Measurements from ENCODE around the gene CTSW.
A peak's percentile ranks its signal among the peaks of the same experiment; 100 is the strongest.

CTSW gene

DNA sequence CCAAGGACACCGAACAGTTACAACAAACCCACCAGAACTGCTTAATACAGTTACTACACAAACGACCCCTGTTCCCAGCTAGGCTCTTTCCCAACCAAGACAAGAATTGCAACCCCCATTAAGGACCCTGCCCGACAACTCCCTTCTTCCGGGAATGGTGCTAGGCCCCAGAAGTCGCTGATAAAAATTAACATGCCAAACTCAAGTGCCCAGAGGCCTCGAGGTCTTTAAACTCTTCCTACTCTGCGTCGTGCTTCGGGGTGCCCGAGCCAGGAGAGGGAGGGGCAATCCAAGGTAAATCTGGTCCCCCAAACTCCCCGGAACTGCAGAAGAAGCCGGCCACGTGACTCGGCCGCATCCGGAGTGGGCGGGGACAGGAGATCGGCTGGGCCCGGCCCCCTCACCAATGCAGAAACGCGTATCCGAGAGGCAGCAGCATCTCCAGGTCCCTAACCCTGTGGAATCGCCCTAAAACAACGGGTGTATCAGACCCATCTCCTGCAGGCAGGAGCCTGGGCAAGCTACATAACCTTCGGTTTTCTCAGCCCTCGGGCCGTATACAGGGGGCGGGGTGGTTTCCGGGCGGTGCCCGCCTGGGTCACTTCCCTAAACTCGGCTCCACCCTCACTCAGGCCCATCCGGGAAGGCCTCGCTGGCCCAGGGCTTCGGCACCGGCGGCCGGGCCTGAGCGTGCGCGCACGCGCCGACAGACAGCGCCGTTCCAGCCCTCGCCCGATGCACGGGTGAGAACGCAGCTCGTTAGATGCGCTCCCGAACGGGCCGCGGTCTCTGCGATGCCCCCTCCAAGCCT is 22.7 kb upstream of the CTSW start:
- no peak for DNase-seq

DNA sequence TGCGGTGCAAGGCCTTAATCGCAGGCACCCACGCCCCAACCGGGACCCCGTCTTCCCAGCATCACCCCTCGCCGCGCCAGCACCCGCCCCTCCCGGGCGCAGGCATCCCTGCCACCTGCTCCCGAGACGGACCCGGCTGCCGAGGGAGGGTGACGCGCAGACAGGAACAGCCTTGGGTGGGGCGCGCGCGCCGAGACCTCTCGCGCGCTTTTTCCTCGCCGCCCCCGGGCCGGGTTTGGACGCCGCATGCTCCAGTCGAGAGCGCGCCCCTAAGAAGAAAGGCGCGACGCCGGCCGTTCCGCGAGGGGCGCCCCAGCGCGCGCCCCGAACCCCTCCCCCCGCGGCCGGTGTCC is 22.2 kb upstream of the CTSW start:
- no peak for DNase-seq

DNA sequence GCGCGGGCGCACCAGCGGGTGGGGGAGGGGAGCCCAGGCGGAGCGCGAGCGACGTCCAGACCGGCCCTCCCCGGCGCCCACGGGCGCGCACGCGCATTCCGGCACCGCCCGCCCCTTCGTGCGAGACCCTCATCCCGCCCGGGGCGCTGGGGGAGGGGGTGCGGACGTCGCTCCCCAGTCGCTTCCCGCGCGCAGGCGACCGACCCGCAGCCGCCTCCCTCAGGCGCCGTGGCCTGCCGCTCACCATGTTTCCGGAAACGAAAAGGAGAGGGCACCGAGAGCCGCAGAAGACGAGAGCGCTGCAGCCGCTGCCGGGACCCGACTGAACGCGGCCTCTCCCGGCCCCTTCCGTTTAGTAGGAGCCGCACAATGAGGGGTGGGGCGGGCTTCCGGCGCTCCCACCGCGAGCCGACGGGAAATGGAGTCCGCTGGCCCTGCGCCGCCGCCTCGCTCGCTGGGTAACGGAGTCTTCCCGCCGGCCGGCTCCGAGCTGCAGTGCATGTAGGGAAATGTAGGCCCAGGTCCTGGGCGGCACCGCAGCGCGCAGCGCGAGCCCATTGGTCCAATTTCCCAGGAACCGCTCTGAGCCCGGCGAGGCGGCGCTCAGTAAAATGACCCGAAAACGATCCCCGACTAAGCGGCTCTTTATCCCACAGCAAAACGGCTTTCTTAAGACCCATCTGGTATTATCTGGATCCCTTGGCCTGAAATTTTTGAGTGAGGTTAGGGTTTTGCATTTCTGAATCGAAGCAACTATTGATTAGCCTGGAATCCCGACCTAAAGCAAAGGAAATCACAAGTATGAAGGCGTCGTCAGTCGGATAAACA is 21.6 kb upstream of the CTSW start, which contains the start of gene CFL1:
Gene CFL1 (minus strand): TSS at position 328 of the 828 bp plus-strand sequence. CDS start 81 bp downstream, at position 247.
- DNase-seq = peak; percentile 92

DNA sequence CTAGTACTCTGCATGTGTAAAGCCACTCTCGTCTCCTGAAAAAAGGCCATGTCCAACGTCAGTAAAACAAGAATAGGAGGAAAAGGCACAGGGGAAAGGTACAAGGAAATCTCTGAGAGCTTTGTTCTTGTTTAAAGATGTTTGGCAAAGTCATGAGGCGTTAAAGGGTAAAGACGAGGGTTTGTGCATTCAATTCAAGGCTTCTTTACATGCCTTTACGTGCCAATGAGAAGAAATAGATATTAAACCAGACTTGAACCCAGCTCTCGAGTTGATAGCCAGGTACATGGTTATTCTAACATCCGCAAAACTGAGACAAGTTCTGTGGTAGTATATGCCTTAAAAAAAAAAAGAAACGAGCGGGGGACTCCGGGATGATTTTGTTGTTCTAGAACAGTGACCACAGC is 21.0 kb upstream of the CTSW start:
- peak; percentile 72 for DNase-seq

DNA sequence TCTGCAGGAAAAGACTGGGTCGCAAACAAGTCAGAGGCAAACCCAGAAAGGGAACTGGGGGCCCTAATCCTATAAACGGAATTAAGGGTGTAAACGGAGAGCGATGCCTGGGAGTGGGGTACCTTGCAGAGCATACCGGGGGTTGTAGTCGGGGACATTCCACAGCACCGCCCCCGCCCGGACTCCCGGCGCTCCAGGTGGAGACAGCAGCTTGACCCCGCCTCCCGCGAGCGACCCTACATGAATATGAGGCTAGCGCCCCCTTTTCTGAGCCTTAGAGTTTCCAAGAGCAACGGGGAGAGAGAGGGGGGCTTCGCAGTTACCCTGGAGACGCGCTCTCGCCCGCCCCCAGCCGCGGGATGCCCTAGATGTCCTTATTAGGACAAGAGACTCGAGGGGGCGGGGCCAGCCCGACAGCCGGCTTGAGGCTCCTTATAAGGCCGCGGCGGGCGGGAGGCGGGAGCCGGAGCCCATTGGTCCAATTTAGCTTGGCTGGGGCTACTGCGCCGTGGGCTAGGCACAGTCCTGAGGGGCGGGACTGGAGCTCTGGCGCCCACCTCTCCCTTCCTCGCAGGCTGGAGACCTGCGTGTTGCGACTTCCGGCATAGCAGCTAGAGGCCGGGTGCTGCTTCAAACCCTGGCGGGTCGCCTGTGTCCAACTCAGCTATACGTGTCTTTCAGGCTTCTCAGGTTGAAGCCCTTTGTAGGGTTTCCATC is 20.4 kb upstream of the CTSW start:
- peak; percentile 93 for DNase-seq

DNA sequence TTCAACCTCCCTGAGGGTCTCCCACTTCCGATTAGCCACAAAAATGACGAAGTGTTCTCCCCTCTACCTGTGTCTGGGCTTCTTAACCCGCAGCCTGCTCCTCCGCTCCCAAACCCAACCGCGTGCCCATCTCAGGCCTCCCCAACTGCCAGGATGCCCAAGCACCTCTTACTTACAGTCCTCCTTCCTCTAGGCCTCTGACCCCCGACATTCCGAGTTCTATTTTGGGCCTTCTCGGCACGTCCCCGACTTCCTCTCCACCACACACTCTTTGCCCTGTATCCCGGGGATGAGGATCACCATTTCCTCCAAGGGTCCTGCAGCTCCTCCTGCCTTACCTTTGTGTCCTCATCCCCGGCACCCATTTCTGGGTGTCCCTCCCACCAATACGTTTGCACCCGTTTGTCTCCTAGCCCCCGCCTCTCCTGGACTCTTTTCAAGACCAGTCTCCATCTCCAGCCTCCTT is 19.8 kb upstream of the CTSW start:
- DNase-seq = no peak

DNA sequence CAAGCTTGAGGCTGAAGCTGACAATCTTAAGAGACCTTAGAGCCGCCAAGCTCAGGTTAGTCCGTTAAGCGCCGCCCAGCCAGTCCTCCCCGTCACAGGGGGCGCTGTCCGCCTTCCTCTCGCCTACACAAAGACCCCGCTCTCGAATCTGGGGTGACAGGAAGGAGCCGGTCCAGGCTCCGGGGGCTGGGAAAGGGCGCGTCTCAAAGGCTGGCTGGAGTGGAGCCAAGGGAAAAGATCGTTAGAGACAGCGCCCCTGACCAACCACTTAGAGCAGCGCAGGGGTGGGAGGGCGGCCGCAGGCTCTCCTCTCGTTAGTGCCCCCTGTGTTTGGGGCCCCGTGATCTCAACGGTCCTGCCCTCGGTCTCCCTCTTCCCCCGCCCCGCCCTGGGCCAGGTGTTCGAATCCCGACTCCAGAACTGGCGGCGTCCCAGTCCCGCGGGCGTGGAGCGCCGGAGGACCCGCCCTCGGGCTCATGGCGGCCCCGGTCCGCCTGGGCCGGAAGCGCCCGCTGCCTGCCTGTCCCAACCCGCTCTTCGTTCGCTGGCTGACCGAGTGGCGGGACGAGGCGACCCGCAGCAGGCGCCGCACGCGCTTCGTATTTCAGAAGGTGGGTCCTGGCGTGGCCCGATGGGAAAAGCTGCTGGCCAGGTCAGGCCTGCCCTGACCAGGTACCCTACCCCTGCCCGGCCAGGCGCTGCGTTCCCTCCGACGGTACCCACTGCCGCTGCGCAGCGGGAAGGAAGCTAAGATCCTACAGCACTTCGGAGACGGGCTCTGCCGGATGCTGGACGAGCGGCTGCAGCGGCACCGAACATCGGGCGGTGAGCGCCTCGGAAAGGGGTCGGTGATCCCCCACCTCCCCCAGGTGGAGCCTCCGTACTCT is 19.1 kb upstream of the CTSW start, which contains the start of gene MUS81:
Gene MUS81 (plus strand): TSS at position 156 of the 887 bp plus-strand sequence. CDS start 321 bp downstream, at position 477.
- peak; percentile 93 for DNase-seq

DNA sequence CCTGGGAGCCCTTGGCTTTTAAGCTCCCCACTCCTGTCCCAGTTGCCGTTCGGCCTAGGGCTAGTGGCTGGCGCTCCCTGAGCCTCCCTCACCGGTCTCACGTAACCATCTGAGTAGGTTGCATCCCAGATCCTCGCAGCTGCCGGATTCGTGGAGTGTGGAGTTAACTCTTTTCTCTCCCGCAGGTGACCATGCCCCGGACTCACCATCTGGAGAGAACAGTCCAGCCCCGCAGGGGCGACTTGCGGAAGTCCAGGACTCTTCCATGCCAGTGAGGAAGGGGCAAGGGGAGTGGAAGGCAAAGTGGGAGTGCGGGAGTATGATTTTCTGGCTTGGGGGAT is 18.5 kb upstream of the CTSW start:
- no peak for DNase-seq

DNA sequence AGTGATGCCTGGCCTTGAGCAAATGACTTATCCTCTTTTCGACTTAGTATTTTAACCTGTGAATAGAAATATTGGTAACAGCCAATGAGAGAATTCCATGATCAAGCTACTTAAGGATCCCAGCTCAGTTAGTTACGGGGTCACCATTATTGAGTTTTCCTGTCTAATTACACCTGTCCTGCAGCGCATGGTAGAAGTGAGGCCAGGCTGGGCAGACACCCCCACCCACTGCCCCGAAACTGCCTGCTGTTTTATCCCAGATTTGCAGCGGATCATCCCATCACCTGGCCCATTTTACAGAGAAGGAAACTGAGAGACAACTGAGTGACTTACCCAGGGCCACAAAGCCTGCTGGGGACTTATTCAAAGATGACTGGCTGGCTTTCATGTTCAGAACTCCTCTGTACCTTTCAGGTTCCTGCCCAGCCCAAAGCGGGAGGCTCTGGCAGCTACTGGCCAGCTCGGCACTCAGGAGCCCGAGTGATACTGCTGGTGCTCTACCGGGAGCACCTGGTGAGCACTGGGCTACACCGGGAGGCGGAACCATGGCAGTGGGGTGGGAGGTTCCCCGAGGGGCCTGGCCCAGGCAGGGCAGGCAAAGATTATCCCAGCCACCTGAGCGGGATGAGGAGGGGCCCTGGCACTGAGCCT is 18.0 kb upstream of the CTSW start:
- DNase-seq = no peak

DNA sequence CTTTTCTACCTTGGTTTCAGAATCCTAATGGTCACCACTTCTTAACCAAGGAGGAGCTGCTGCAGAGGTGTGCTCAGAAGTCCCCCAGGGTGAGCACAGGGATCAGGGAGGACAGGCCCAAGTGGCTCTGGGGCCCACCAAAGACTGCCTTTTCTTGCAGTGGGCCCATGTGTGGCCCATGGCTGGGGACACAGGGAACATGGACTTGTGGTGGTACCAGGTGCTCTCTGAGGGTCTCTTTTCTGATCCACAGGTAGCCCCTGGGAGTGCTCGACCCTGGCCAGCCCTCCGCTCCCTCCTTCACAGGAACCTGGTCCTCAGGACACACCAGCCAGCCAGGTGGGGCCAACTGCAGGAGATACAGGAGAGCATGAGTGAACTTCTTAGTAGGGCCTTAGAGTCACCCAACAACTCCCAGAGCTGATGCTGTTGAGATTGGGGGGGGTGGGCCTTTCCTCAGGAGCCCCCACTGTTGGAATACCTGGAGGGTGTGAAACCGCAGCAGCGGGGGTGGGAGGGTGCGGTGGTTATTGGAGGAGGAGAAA is 17.4 kb upstream of the CTSW start:
- no peak for DNase-seq

DNA sequence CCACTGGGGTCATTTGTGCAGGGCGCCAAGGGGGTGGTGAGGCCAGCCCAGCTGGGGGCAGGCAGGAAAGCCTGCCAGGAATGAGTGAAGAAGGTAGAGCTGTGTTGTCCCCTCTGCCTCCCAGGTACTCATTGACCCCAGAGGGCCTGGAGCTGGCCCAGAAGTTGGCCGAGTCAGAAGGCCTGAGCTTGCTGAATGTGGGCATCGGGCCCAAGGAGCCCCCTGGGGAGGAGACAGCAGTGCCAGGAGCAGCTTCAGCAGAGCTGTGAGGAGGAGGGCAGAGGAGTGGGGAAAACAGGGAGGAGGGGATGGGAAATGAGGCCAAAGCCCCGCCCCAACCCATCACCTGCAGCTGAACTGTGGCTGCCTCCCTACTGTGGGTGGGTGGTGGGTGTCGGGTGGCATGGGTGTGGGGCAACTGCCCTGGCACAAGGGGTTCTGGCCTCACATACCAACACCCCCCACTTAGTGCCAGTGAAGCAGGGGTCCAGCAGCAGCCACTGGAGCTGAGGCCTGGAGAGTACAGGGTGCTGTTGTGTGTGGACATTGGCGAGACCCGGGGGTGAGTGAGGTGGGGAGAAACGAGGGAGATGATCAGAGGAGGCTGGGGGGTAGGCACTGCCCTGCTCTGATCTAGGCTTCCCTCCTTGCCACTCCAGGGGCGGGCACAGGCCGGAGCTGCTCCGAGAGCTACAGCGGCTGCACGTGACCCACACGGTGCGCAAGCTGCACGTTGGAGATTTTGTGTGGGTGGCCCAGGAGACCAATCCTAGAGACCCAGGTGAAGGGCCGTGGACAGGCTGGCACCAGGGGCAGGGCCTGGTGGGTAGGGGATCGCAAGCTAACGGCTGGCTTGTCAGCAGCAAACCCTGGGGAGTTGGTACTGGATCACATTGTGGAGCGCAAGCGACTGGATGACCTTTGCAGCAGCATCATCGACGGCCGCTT is 16.4 kb upstream of the CTSW start:
- no peak for DNase-seq

DNA sequence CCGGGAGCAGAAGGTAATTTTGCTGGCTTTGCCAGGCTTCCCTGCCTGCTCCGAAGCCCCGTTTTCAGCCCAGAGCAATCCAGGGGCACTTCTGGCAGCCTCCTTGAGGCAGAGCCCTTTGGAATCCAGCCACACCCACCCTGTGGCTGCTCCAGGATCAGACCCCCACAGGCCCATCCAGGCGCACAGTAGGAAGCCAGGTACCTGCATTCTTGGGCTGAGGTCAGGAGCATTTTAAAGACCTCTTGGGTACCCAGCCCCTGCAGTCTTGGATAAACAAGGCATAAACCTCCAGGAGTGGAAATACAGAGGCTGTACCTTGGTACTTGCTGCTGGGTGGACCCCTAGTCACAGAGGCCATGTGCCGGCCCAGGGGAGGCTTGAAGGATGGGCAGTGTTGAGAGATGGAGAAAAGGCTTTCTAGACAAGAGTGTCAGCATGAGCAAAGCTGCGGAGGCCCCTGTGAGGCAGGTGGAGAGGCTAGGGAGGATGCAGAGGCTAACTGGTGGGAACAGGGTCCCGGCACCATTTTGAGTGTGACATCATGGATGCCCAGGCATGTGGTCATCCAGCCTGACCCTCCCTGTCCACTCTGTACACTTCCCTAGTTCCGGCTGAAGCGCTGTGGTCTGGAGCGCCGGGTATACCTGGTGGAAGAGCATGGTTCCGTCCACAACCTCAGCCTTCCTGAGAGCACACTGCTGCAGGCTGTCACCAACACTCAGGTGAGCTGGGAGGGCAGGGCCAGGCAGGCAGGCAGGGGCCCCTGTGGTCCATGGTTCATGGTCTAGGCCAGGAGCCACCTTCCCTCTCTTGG is 15.5 kb upstream of the CTSW start:
- no peak for DNase-seq

DNA sequence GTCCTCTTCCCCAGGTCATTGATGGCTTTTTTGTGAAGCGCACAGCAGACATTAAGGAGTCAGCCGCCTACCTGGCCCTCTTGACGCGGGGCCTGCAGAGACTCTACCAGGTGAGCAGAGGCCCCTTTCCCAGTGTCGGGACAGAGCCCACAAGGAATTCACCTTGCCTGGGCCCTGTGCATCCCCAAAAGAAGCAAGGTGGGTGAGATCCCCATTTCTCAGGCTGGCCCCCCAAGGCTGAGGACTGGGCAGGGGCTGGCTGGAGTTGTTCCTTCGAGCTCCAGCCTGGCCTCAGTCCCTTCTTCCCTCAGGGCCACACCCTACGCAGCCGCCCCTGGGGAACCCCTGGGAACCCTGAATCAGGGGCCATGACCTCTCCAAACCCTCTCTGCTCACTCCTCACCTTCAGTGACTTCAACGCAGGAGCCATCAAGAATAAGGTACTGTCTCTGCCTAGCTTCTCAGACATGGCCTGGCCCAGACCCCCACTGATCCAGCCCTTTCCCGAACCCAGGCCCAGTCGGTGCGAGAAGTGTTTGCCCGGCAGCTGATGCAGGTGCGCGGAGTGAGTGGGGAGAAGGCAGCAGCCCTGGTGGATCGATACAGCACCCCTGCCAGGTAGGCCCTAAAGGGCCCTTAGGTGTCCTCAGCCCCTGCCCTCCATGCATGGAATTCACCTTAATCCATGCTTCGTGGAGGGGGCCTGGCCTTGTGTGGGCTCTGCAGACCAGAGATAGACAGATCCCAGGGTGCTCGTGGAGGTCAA is 14.7 kb upstream of the CTSW start:
- DNase-seq = no peak

DNA sequence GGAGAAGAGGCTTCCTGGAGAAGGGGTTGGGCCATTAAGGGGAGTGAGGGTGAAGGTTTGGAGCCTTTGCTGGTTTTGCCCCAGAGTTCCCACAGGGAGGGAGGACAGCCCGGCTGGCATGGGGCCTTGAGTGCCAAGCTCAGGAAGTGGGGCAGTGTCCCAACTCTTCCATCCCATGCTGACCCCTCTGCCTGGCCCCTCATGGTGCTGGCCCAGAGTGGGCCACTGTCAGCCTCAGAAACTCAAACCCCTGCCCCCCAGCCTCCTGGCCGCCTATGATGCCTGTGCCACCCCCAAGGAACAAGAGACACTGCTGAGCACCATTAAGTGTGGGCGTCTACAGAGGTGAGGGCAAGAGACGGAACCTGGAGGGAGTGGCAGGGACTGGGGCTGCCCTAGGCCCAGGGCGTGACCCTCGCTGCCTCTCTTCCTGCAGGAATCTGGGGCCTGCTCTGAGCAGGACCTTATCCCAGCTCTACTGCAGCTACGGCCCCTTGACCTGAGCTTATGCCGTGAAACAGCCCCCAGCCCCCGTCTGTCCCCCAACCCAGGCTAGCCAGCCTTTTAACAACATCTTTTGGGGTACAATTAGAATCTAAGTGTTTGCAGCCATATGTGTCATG is 14.0 kb upstream of the CTSW start:
- DNase-seq = no peak

DNA sequence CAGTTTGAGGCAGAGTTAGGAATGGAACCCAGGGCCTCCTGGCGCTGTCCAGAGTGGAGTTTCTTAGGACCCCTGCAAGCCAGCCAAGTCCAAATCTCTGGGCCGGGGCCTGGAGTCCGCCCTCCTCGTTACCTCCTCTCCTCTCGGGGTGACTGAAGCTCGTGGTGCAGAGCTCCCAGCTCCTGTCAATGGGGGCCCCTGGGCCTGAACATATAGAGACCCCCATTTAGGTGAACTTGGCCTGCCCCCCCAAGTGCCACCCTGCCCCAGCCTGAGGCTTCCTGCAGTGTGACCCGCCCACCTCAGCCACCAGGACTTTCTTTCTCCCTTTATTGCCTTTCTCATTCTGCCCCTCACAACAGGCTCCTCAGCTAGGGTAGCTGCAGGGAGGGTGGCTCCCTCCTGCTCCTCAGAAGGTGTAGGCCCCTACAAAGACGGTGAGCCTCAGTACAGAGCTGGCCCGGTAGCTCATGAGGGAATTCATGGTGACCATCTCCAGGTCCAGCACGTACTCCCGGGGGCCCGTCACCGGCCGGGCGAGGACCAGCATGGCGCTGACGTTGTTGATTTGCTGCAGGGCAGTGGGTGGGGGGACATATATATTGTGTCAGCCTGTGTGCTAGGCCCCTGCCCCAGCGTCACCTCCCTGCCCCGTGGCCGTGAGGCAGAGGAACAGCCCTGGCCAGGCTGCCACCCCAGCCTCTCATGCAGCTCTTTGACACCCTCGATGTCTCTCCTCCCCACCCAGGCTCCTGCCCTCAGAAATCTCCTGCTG is 12.9 kb upstream of the CTSW start:
- no peak for DNase-seq

DNA sequence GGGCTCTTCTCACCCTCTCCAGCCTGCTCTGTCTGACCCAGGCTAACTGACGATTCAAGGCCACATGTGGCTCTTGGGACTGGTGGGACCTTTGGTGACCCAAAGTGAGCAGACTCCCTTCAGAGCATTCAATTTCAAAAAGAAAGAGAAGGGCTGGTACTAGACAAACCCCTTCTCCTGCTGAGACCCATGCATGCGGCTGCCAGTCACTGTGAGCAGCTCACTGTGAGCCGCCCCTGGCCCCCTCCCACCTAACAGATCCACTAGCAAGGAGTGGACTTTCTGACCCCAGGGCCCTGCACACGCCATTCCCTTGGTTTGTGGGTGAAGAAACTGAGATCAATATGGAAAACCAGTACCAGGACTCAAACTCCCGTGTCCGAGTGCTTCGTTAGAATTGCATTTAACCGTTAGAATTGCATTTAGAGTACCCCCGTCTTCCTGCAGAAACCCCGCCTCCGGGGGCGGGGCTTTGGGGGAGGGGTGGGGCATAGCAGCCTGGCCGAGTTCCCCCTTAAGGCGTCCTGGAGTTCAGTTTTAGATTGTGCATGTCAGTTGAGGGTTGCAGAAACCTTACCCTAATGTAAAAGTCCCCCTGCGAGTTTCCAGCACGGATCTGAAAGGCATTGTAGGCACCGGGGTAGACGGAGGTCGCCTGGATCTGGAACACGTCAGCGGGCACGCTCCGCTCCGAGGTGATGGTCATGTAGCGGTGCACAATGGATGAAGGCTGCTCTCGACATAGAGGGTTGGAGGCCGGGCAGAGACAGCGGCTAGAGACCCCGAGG is 12.2 kb upstream of the CTSW start:
- DNase-seq = no peak

Measured in SHP77 treated with DMSO at 0.1 percent for 48 hours (cell line).